Keratinocyte (primary cell): ENCODE results near the gene SIX5. TPM values are rescaled to one million over a fixed set of nuclear protein-coding genes. Genes with fewer than 3 reads are reported as not detected.

Experiments
- DNase-seq: peaks from one replicate; pipeline ENCODE4 v3.0.0-alpha.2; 2011; ENCODE audit warnings: low read depth, missing footprints, low spot score
- FAIRE-seq: peaks from 2 replicates; lab custom pipeline; 2011; peaks lifted over from hg19 to GRCh38; lab: Jason Lieb, UNC
- H2AFZ ChIP-seq: 2 replicates; pipeline ENCODE4 v1.6.0; 2012; ENCODE audit warnings: low read length, control low read depth, inconsistent platforms; ENCODE audit not compliant: control insufficient read depth
- H3K27ac ChIP-seq: 2 replicates; pipeline ENCODE4 v1.5.1; 2011; ENCODE audit warnings: low read length; ENCODE audit not compliant: control insufficient read depth, insufficient read depth
- H3K27me3 ChIP-seq: 3 replicates; pipeline ENCODE4 v1.6.0; 2011; ENCODE audit warnings: low read length; ENCODE audit not compliant: control insufficient read depth, insufficient read depth; ENCODE audit errors: extremely low read depth
- H3K36me3 ChIP-seq, 2 experiments: 2 replicates in 1 of 2; 3 replicates in 1 of 2; pipeline ENCODE4 v1.5.1; 2011; ENCODE audit warnings: low read length in 2 of 2, mild to moderate bottlenecking in 1 of 2; ENCODE audit not compliant: control insufficient read depth in 2 of 2, insufficient read depth in 2 of 2; ENCODE audit errors: extremely low read depth in 1 of 2
- H3K4me1 ChIP-seq: 3 replicates; pipeline ENCODE4 v1.5.1; 2011; ENCODE audit warnings: low read length; ENCODE audit not compliant: control insufficient read depth, insufficient read depth; ENCODE audit errors: extremely low read depth
- H3K4me2 ChIP-seq: 3 replicates; pipeline ENCODE4 v1.6.0; 2011; ENCODE audit warnings: low read depth, low read length; ENCODE audit not compliant: control insufficient read depth, insufficient read depth; ENCODE audit errors: extremely low read depth
- H3K4me3 ChIP-seq, 3 experiments: fragments of 200-600 bp in 1 of 3; sonication (generic) in 1 of 3; 2 replicates in 2 of 3; 3 replicates in 1 of 3; pipeline ENCODE4 v1.5.1; 2011 to 2016; ENCODE audit warnings: low read length in 3 of 3, mild to moderate bottlenecking in 3 of 3, control low read depth in 2 of 3, inconsistent platforms in 1 of 3, low read depth in 1 of 3, mixed read lengths in 1 of 3, mixed run types in 1 of 3, moderate library complexity in 1 of 3; ENCODE audit not compliant: control insufficient read depth in 2 of 3, insufficient read depth in 2 of 3; ENCODE audit errors: extremely low read depth in 1 of 3
- H3K79me2 ChIP-seq: 2 replicates; pipeline ENCODE4 v1.6.0; 2012; ENCODE audit warnings: low read length; ENCODE audit not compliant: control insufficient read depth, insufficient read depth
- H3K9ac ChIP-seq: 3 replicates; pipeline ENCODE4 v1.6.0; 2011; ENCODE audit warnings: low read length; ENCODE audit not compliant: control insufficient read depth, insufficient read depth; ENCODE audit errors: extremely low read depth
- H3K9me1 ChIP-seq: 3 replicates; pipeline ENCODE4 v1.6.0; 2011; ENCODE audit warnings: low read length; ENCODE audit not compliant: control insufficient read depth, insufficient read depth; ENCODE audit errors: extremely low read depth
- H3K9me3 ChIP-seq: 2 replicates; pipeline ENCODE4 v1.5.1; 2012; ENCODE audit warnings: low read depth, low read length; ENCODE audit not compliant: control insufficient read depth
- H4K20me1 ChIP-seq: 3 replicates; pipeline ENCODE4 v1.6.0; 2011; ENCODE audit warnings: low read length; ENCODE audit not compliant: control insufficient read depth, insufficient read depth; ENCODE audit errors: extremely low read depth
- CTCF ChIP-seq, 3 experiments: IDR thresholded peaks in 1 of 3; conservative IDR thresholded peaks in 1 of 3; optimal IDR thresholded peaks in 1 of 3; 2 replicates in 2 of 3; 3 replicates in 1 of 3; pipeline versions ENCODE3 to v1.5.1; 2011; ENCODE audit warnings: low read length in 3 of 3, mild to moderate bottlenecking in 3 of 3, moderate library complexity in 2 of 3, control low read depth in 1 of 3, inconsistent platforms in 1 of 3; ENCODE audit not compliant: insufficient read depth in 2 of 3; ENCODE audit errors: extremely low read depth in 1 of 3
- EZH2 ChIP-seq: IDR thresholded peaks from one replicate; pipeline ENCODE4 v1.6.1; 2012; ENCODE audit warnings: inconsistent platforms, mild to moderate bottlenecking, low read length, moderate library complexity
- dilution Hi-C: fragments of 300-500 bp; cut with MboI; formaldehyde crosslinking; loops from one replicate; pipeline ENCODE4 v1.7.0; 2020; ENCODE audit warnings: low sequenced_read_pairs; ENCODE audit not compliant: extremely low pct_ligation_motif_present
- polyA plus RNA-seq, 5 experiments: library from polyadenylated mRNA; depleted of rRNA in 3 of 5; stranded (reverse) in 3 of 5; stranded (forward) in 1 of 5; unstranded in 1 of 5; fragments of >200 nt; gene quantifications; 1 replicate in 1 of 5; 2 replicates in 3 of 5; 3 replicates in 1 of 5; pipeline versions ENCODE4 v1.2.1 to v1.2.3, GENCODE V29; 2011 to 2012; ENCODE audit warnings: missing spikeins in 2 of 5, low read depth in 1 of 5, low replicate concordance in 1 of 5

Gene SIX5
- polyA plus RNA-seq, 1 donor (not counting 4 experiments of a cell fraction or from before 2014, with no cell fraction given), result 1.3 TPM

- no peaks in the 10 kb centered on the region for H3K79me2 ChIP-seq
- H3K27me3 ChIP-seq, result no peaks in the 10 kb centered on the region
- peaks cover 22% of the 10 kb centered on the region for H3K4me1 ChIP-seq
- H3K4me3 ChIP-seq, result no peak overlapping the region
- H3K9ac ChIP-seq, result peak overlapping the region; percentile 7
- peaks cover 2% of the 10 kb centered on the region for H4K20me1 ChIP-seq
- dilution Hi-C loops, result no loop called here
- H2AFZ ChIP-seq, result no peak overlapping the region
- no peaks in the 10 kb centered on the region for H3K9me1 ChIP-seq
- peaks cover 4 to 12% of the 10 kb centered on the region in 2 experiments for H3K36me3 ChIP-seq
- no peak overlapping the region for H3K27ac ChIP-seq
- DNase-seq, result peak; percentile 75
- no peaks in the 10 kb centered on the region for H3K9me3 ChIP-seq
- FAIRE-seq, result peak; percentile 69
- H3K4me2 ChIP-seq, result no peak overlapping the region
- TF ChIP-seq EZH2, result no peak
- TF ChIP-seq CTCF (optimal IDR thresholded peaks at IDR 0.05 in 1 of 3, IDR thresholded peaks at IDR 0.05 in 1 of 3, conservative IDR thresholded peaks at IDR 0.05 in 1 of 3; ENCODE audit: extremely low read depth in 1 of 3, insufficient read depth in 2 of 3, low read length in 3 of 3), result peak; percentile 97 to 100 (median 98)
Observed at GRCh38 chr19:45817010-45817724, 48.1 kb upstream of the SIX5 start.

GRCh38 chr19:45816236-45817009 is 47.4 kb upstream of the SIX5 start:
- Histone ChIP-seq H3K4me1 (peaks cover 23% of the 10 kb centered on the region), H3K4me2 (no peak overlapping the region), H3K79me2 (no peaks in the 10 kb centered on the region), H3K9me1 (no peaks in the 10 kb centered on the region), H4K20me1 (peaks cover 2% of the 10 kb centered on the region), H3K4me3 (no peak overlapping the region), H3K27me3 (no peaks in the 10 kb centered on the region), H3K9me3 (no peaks in the 10 kb centered on the region), H3K36me3 (peaks cover 4 to 10% of the 10 kb centered on the region in 2 experiments), H2AFZ (no peak overlapping the region), H3K9ac (no peak overlapping the region), H3K27ac (no peak overlapping the region)
- dilution Hi-C loops, result no loop called here
- TF ChIP-seq CTCF (optimal IDR thresholded peaks at IDR 0.05 in 1 of 3, IDR thresholded peaks at IDR 0.05 in 1 of 3, conservative IDR thresholded peaks at IDR 0.05 in 1 of 3; ENCODE audit: extremely low read depth in 1 of 3, insufficient read depth in 2 of 3, low read length in 3 of 3) (no peak), EZH2 (no peak)
- FAIRE-seq (no peak), DNase-seq (no peak)
